Upper lobe of left lung (tissue), 4 donors: Measurements from ENCODE around the gene MAP4K4.

Experiments
- CTCF ChIP-seq, 6 experiments: fragments of 450-650 bp in 4 of 6; fragments of 200-600 bp in 2 of 6; sonication (generic) in 2 of 6; IDR thresholded peaks; one replicate each; pipeline ENCODE4 v1.5.1; 2016 to 2019; ENCODE audit warnings: antibody characterized with exemption in 6 of 6
- EP300 ChIP-seq, 4 donors: sonication (generic); formaldehyde crosslinking; IDR thresholded peaks; one replicate each; pipeline ENCODE4 v1.5.1; 2017; ENCODE audit warnings: antibody characterized with exemption in 4 of 4, control low read depth in 2 of 4
- POLR2A ChIP-seq, 4 donors: fragments of 450-650 bp; IDR thresholded peaks; one replicate each; pipeline ENCODE4 v1.5.1; 2016 to 2017; ENCODE audit warnings: antibody characterized with exemption in 4 of 4, mild to moderate bottlenecking in 2 of 4
- POLR2AphosphoS5 ChIP-seq, 2 donors: sonication (generic); formaldehyde crosslinking; IDR thresholded peaks; one replicate each; pipeline ENCODE4 v1.5.1; 2017; ENCODE audit warnings: antibody characterized with exemption in 2 of 2

GRCh38 chr2:101758001-101758400, 60.5 kb downstream of the MAP4K4 start:
- TF ChIP-seq POLR2A (IDR thresholded peaks at IDR 0.05) (no peak), CTCF (IDR thresholded peaks at IDR 0.05) (no peak), POLR2AphosphoS5 (IDR thresholded peaks at IDR 0.05) (no peak), EP300 (IDR thresholded peaks at IDR 0.05) (no peak)
